DOHH2 (cell line): ENCODE measurements around the gene C1QB.

ENCODE experiments used
- CTCF ChIP-seq: fragments of 200-600 bp; sonication (generic); IDR thresholded peaks from one replicate; pipeline ENCODE4 v1.5.1; 2014; ENCODE audit warnings: antibody characterized with exemption, mild to moderate bottlenecking, low read depth, low read length; ENCODE audit not compliant: poor library complexity, severe bottlenecking
- EZH2phosphoT487 ChIP-seq: fragments of 200-600 bp; sonication (generic); IDR thresholded peaks from 2 replicates; pipeline ENCODE4 v1.6.1; 2017; ENCODE audit warnings: borderline replicate concordance, mild to moderate bottlenecking, antibody characterized with exemption, low read length, moderate library complexity, mixed read lengths

- TF ChIP-seq CTCF (no peak), EZH2phosphoT487 (no peak)
Measured at GRCh38 chr1:22708777-22709176, 55.7 kb downstream of the C1QB start.
